GM10266 (cell line): ENCODE measurements around the gene RPS28.
"Not testable (repeated sequence)": the region's sequence is repeated elsewhere in the genome, so short reads cannot be mapped to it uniquely, and the experiment has no call there.

ENCODE experiments used
- DNase-seq: peaks from one replicate; pipeline ENCODE4 v3.0.0; 2012; ENCODE audit errors: extremely low spot score
- CTCF ChIP-seq: IDR thresholded peaks from 2 replicates; pipeline ENCODE4 v1.5.1; 2012; ENCODE audit warnings: mild to moderate bottlenecking, low read depth; ENCODE audit not compliant: control insufficient read depth, insufficient read depth; ENCODE audit errors: missing control alignments

The RPS28 gene

GRCh38 chr19:8316351-8317125 lies 4.8 kb upstream of the RPS28 start:
- no peak for TF ChIP-seq CTCF
- no peak for DNase-seq

- DNase-seq = not testable (repeated sequence)
Observed at GRCh38 chr19:8318835-8319234, 2.5 kb upstream of the RPS28 start.

- DNase-seq = no peak
- no peak for TF ChIP-seq CTCF
Observed at GRCh38 chr19:8319807-8320520, 1.3 kb upstream of the RPS28 start.

- peak; percentile 6 for TF ChIP-seq CTCF
- no peak for DNase-seq
Observed at GRCh38 chr19:8320564-8321066, 681 bp upstream of the RPS28 start.

GRCh38 chr19:8321986-8322637 lies 816 bp downstream of the RPS28 start:
- TF ChIP-seq CTCF = no peak
- no peak for DNase-seq

- no peak for TF ChIP-seq CTCF
- no peak for DNase-seq
Observed at GRCh38 chr19:8322638-8322997, 1.3 kb downstream of the RPS28 start.

- DNase-seq = no peak
- no peak for TF ChIP-seq CTCF
Observed at GRCh38 chr19:8323781-8324185, 2.5 kb downstream of the RPS28 start.
